HEK293 (cell line): ENCODE data around the gene KRTDAP.
A peak's percentile ranks its signal among the peaks of the same experiment; 100 is the strongest.

Experiments used
- CTCF ChIA-PET: fragments of 350-600 bp; formaldehyde crosslinking; extraction: SDS; loops from one replicate; lab custom pipeline; 2021; ENCODE audit warnings: antibody characterized with exemption; lab: Yijun Ruan, JAX
- POLR2A ChIA-PET: fragments of 300-600 bp; formaldehyde crosslinking; extraction: SDS; loops from one replicate; lab custom pipeline; 2020; ENCODE audit warnings: antibody characterized with exemption, inconsistent platforms; lab: Yijun Ruan, JAX
- H3K27ac ChIP-seq: fragments of 200-500 bp; sonication (Bioruptor generic); 2 replicates; pipeline ENCODE4 v1.5.1; 2014; ENCODE audit warnings: low read depth, low read length, control low read depth, inconsistent platforms; ENCODE audit errors: extremely low read depth
- H3K36me3 ChIP-seq, 2 experiments: fragments of 200-500 bp in 1 of 2; sonication (Bioruptor generic) in 1 of 2; 1 replicate in 1 of 2; 2 replicates in 1 of 2; pipeline ENCODE4 v1.5.1; 2014 to 2017; ENCODE audit warnings: inconsistent platforms in 2 of 2, low read length in 2 of 2; ENCODE audit not compliant: control insufficient read depth in 2 of 2, insufficient read depth in 1 of 2
- H3K4me1 ChIP-seq: fragments of 200-500 bp; sonication (Bioruptor generic); 2 replicates; pipeline ENCODE4 v1.5.1; 2014; ENCODE audit warnings: mild to moderate bottlenecking, low read length, inconsistent platforms; ENCODE audit not compliant: control insufficient read depth, insufficient read depth
- H3K4me3 ChIP-seq: 2 replicates; pipeline ENCODE4 v1.5.1; 2011; ENCODE audit warnings: low read depth, mild to moderate bottlenecking, control low read depth, low read length, moderate library complexity
- H3K9me3 ChIP-seq: fragments of 200-500 bp; sonication (Bioruptor generic); 2 replicates; pipeline ENCODE4 v1.5.1; 2014; ENCODE audit warnings: low read depth, low read length, inconsistent platforms; ENCODE audit not compliant: control insufficient read depth, insufficient read depth
- KLF7 ChIP-seq: fragments of 450-650 bp; formaldehyde crosslinking; IDR thresholded peaks from 2 replicates; pipeline ENCODE4 v1.5.1; 2016; ENCODE audit warnings: missing biosample characterization, missing genetic modification characterization, borderline replicate concordance
- PRDM1 ChIP-seq: fragments of 450-650 bp; formaldehyde crosslinking; IDR thresholded peaks from 2 replicates; pipeline ENCODE4; 2016; ENCODE audit warnings: missing biosample characterization, missing genetic modification characterization
- REST ChIP-seq: fragments of 450-650 bp; formaldehyde crosslinking; IDR thresholded peaks from 2 replicates; pipeline ENCODE4 v1.5.1; 2016; ENCODE audit warnings: missing biosample characterization, missing genetic modification characterization
- TCF7L2 ChIP-seq: IDR thresholded peaks from 2 replicates; pipeline ENCODE4 v1.6.1; 2011; ENCODE audit warnings: low read depth, mild to moderate bottlenecking, inconsistent platforms, low read length, moderate library complexity, borderline replicate concordance
- ZBTB11 ChIP-seq: fragments of 450-650 bp; formaldehyde crosslinking; conservative IDR thresholded peaks from 2 replicates; pipeline ENCODE4 v1.5.1; 2016; ENCODE audit warnings: low read depth, missing biosample characterization, missing genetic modification characterization
- ZFHX2 ChIP-seq: fragments of 450-650 bp; formaldehyde crosslinking; conservative IDR thresholded peaks from 2 replicates; pipeline ENCODE4 v1.5.1; 2016; ENCODE audit warnings: missing biosample characterization, missing genetic modification characterization
- ZFP37 ChIP-seq: fragments of 450-650 bp; formaldehyde crosslinking; IDR thresholded peaks from 2 replicates; pipeline ENCODE4 v1.5.1; 2016; ENCODE audit warnings: missing biosample characterization, missing genetic modification characterization
- ZNF274 ChIP-seq, 2 experiments: fragments of 200-500 bp in 1 of 2; fragments of 450-650 bp in 1 of 2; sonication (Bioruptor generic) in 1 of 2; formaldehyde crosslinking in 1 of 2; IDR thresholded peaks; 2 replicates each; pipeline versions ENCODE4 v1.5.1 to v1.6.1; 2014 to 2016; ENCODE audit warnings: borderline replicate concordance in 1 of 2, inconsistent platforms in 1 of 2, low read length in 1 of 2, missing biosample characterization in 1 of 2, missing genetic modification characterization in 1 of 2
- ZNF280C ChIP-seq: fragments of 450-650 bp; formaldehyde crosslinking; IDR thresholded peaks from 2 replicates; pipeline ENCODE4 v1.5.1; 2016; ENCODE audit warnings: missing biosample characterization, missing genetic modification characterization
- ZNF488 ChIP-seq: fragments of 450-650 bp; formaldehyde crosslinking; IDR thresholded peaks from 2 replicates; pipeline ENCODE4 v1.5.1; 2016; ENCODE audit warnings: missing biosample characterization, missing genetic modification characterization
- ZNF521 ChIP-seq: fragments of 450-650 bp; formaldehyde crosslinking; IDR thresholded peaks from 2 replicates; pipeline ENCODE4 v1.5.1; 2017; ENCODE audit warnings: missing biosample characterization, mild to moderate bottlenecking, missing genetic modification characterization
- ZNF529 ChIP-seq: fragments of 450-650 bp; formaldehyde crosslinking; IDR thresholded peaks from 2 replicates; pipeline ENCODE4 v1.5.1; 2017; ENCODE audit warnings: missing genetic modification characterization, missing biosample characterization; ENCODE audit not compliant: insufficient replicate concordance
- ZNF600 ChIP-seq: fragments of 450-650 bp; formaldehyde crosslinking; IDR thresholded peaks from 2 replicates; pipeline ENCODE4 v1.5.1; 2016; ENCODE audit warnings: missing biosample characterization, missing genetic modification characterization
- TF ChIP-seq, protein P1 (sequence below): fragments of 450-650 bp; formaldehyde crosslinking; IDR thresholded peaks from 2 replicates; pipeline ENCODE4 v1.5.1; 2017; ENCODE audit warnings: missing biosample characterization, mild to moderate bottlenecking, missing genetic modification characterization, moderate library complexity
- TF ChIP-seq, protein P2 (sequence below): fragments of 450-650 bp; formaldehyde crosslinking; IDR thresholded peaks from 2 replicates; pipeline ENCODE4 v1.5.1; 2016; ENCODE audit warnings: missing biosample characterization, missing genetic modification characterization

The KRTDAP gene

DNA sequence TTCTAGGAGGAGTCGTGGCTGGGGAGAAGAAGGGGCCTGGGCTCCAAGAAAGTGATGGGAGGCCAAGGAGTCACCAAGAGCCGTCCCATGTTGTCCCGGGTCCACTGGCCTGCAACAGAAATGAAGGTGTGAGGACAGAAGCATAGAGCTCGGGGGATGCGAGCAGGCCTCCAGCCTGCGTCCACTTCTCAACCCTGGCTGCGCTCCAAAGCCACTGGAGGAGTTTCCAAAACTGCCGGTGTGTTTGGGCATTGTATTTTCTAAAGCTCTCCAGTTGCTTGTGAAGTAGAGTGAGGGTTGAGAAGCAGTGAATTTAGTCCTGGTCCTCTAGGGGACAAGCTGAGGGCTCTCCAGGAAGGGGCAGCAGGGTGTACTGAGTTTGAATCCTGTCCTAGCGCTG lies 29.2 kb downstream of the KRTDAP start:
- no peak overlapping the region for H3K27ac ChIP-seq
- no peak overlapping the region for H3K4me3 ChIP-seq
- H3K9me3 ChIP-seq, result no peaks in the 10 kb centered on the region; the same call in 1 of the 2 replicates
- H3K4me1 ChIP-seq, result no peaks in the 10 kb centered on the region
- TF ChIP-seq, protein P1, sequence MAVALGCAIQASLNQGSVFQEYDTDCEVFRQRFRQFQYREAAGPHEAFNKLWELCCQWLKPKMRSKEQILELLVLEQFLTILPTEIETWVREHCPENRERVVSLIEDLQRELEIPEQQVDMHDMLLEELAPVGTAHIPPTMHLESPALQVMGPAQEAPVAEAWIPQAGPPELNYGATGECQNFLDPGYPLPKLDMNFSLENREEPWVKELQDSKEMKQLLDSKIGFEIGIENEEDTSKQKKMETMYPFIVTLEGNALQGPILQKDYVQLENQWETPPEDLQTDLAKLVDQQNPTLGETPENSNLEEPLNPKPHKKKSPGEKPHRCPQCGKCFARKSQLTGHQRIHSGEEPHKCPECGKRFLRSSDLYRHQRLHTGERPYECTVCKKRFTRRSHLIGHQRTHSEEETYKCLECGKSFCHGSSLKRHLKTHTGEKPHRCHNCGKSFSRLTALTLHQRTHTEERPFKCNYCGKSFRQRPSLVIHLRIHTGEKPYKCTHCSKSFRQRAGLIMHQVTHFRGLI, result no peak
- no peak for TF ChIP-seq ZFP37 (tag by site-specific recombination)
- TF ChIP-seq ZNF529, result no peak
- TF ChIP-seq ZNF600 (tag by site-specific recombination), result no peak
- TF ChIP-seq KLF7 (tag by site-specific recombination), result no peak
- no peak for TF ChIP-seq ZNF488 (tag by site-specific recombination)
- no peak for TF ChIP-seq ZFHX2 (tag by site-specific recombination)
- TF ChIP-seq ZNF274 (IDR thresholded peaks at IDR 0.05; ENCODE audit: low read length), result no peak
- TF ChIP-seq ZNF274 (tag by site-specific recombination; IDR thresholded peaks at IDR 0.05; ENCODE audit: borderline replicate concordance), result no peak
- H3K36me3 ChIP-seq, result no peaks in the 10 kb centered on the region; a peak in 1 of 3 replicates
- POLR2A ChIA-PET, result no interaction called here
- CTCF ChIA-PET, result interaction anchor here (0.8 to 4.1 kb wide), 6 partner anchors 8 to 108 kb away, joined by 3 to 28 read pairs (median 6); no protein-coding TSS in a partner anchor

- POLR2A ChIA-PET, result no interaction called here
- H3K4me3 ChIP-seq, result no peak overlapping the region
- H3K27ac ChIP-seq, result no peak overlapping the region
- no peaks in the 10 kb centered on the region for H3K4me1 ChIP-seq
- H3K9me3 ChIP-seq, result no peaks in the 10 kb centered on the region; the same call in 1 of the 2 replicates
- H3K36me3 ChIP-seq, result no peaks in the 10 kb centered on the region; a peak in 1 of 3 replicates
- TF ChIP-seq PRDM1 (peak; percentile 78), ZBTB11 (tag by site-specific recombination) (no peak)
- CTCF ChIA-PET, result interaction anchor here (0.8 to 4.1 kb wide), 6 partner anchors 8 to 108 kb away, joined by 3 to 28 read pairs (median 6); no protein-coding TSS in a partner anchor
Observed at GRCh38 chr19:35460608-35461007, 29.7 kb downstream of the KRTDAP start.

DNA sequence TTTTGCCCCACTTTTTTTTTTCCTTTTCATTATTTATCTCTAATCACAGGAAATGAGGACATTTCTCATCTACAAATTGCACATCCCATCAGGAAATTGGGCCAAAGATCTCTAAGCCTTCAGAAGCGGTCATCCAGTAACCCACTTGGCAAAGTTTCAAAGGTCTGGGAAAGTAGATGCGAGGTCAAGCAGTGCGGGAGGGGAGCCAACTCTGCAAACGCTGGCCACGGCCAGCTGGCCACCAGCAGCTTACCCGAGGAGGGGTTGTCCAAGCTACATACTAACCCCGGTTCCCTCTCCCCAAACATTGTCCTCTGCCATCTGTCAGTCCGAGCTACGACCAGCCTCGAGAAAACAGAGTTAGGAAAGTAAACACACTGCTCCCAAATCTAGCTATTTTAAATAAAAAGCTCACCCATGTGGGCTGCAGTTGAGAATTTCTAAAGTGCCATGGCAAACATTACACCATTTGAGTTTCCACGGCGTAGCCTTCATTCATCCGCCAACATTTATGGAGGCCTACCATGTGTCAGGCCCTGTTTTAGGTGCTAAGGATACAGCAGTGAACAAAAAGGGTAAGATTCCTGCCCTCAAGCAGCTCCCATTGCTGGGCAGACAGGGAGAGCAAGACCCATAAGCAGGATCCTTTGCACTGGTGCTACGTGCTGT lies 30.7 kb downstream of the KRTDAP start:
- Histone ChIP-seq H3K27ac (no peak overlapping the region), H3K9me3 (no peaks in the 10 kb centered on the region; the same call in 1 of the 2 replicates), H3K36me3 (no peaks in the 10 kb centered on the region; a peak in 1 of 3 replicates), H3K4me3 (no peak overlapping the region), H3K4me1 (no peaks in the 10 kb centered on the region)
- ChIA-PET POLR2A (interaction anchor here (0.6 kb wide), 1 partner anchor 43 kb away, joined by 3 read pairs; no protein-coding TSS in a partner anchor), CTCF (interaction anchor here (0.5 to 4.1 kb wide), 8 partner anchors 9 to 392 kb away, joined by 3 to 26 read pairs (median 4); no protein-coding TSS in a partner anchor)
- TF ChIP-seq ZNF280C (tag by site-specific recombination) (no peak), TCF7L2 (no peak), ZNF521 (tag by site-specific recombination) (no peak), REST (tag by site-specific recombination) (no peak)
- TF ChIP-seq, protein P2, sequence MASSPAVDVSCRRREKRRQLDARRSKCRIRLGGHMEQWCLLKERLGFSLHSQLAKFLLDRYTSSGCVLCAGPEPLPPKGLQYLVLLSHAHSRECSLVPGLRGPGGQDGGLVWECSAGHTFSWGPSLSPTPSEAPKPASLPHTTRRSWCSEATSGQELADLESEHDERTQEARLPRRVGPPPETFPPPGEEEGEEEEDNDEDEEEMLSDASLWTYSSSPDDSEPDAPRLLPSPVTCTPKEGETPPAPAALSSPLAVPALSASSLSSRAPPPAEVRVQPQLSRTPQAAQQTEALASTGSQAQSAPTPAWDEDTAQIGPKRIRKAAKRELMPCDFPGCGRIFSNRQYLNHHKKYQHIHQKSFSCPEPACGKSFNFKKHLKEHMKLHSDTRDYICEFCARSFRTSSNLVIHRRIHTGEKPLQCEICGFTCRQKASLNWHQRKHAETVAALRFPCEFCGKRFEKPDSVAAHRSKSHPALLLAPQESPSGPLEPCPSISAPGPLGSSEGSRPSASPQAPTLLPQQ (tag by site-specific recombination), result no peak
